CD4-positive, alpha-beta T cell (primary cell): ENCODE data around the gene CDH4. TPM values are rescaled to one million over a fixed set of nuclear protein-coding genes. Genes with fewer than 3 reads are reported as not detected.

Experiments
- ATAC-seq: fragments of 200-7000 bp; cut with Tn5 transposase; one replicate; pipeline ENCODE4 v1.10.0; 2022; ENCODE audit warnings: mild to moderate bottlenecking; ENCODE audit not compliant: poor library complexity
- CTCF ChIA-PET: fragments of 350-600 bp; sonication (Branson Sonifier 250); formaldehyde crosslinking; loops from one replicate; lab custom pipeline; 2021; ENCODE audit warnings: antibody characterized with exemption, inconsistent platforms; lab: Charles Lee
- POLR2A ChIA-PET: fragments of 350-600 bp; sonication (Branson Sonifier 250); formaldehyde crosslinking; loops from one replicate; lab custom pipeline; 2021; ENCODE audit warnings: antibody characterized with exemption, inconsistent platforms; lab: Charles Lee
- DNase-seq, 14 experiments: peaks; one replicate each; pipeline ENCODE4 v3.0.0-alpha.2; 2013 to 2020; ENCODE audit warnings: mixed read lengths in 2 of 14
- H3K27ac ChIP-seq, 2 donors: one replicate each; pipeline versions ENCODE4 v1.5.1 to v1.7.0; 2013; ENCODE audit warnings: low read length in 2 of 2, low read depth in 1 of 2, mild to moderate bottlenecking in 1 of 2
- H3K27me3 ChIP-seq, 2 experiments: 1 replicate in 1 of 2; 2 replicates in 1 of 2; pipeline versions ENCODE4 v1.6.1 to v1.7.0; 2013; ENCODE audit warnings: low read length in 2 of 2, control low read depth in 1 of 2, mild to moderate bottlenecking in 1 of 2, moderate library complexity in 1 of 2; ENCODE audit not compliant: insufficient read depth in 2 of 2, control insufficient read depth in 1 of 2
- H3K36me3 ChIP-seq: one replicate; pipeline ENCODE4 v1.6.1; 2013; ENCODE audit warnings: low read length, control low read depth; ENCODE audit not compliant: insufficient read depth
- H3K4me1 ChIP-seq: one replicate; pipeline ENCODE4 v1.6.1; 2013; ENCODE audit warnings: low read length, control low read depth; ENCODE audit not compliant: insufficient read depth
- H3K4me3 ChIP-seq: one replicate; pipeline ENCODE4 v1.5.1; 2013; ENCODE audit warnings: mild to moderate bottlenecking, low read length, moderate library complexity
- H3K9me3 ChIP-seq, 2 experiments: 1 replicate in 1 of 2; 2 replicates in 1 of 2; pipeline versions ENCODE4 v1.6.1 to v1.7.0; 2013; ENCODE audit warnings: low read length in 2 of 2, mild to moderate bottlenecking in 2 of 2, control low read depth in 1 of 2, moderate library complexity in 1 of 2; ENCODE audit not compliant: control insufficient read depth in 1 of 2, insufficient read depth in 1 of 2
- H3K27ac Mint-ChIP-seq: one replicate; pipeline ENCODE4 v1.8.0; 2020; ENCODE audit warnings: mixed read lengths
- H3K27me3 Mint-ChIP-seq: one replicate; pipeline ENCODE4 v1.8.0; 2021; ENCODE audit warnings: mixed read lengths
- H3K36me3 Mint-ChIP-seq: one replicate; pipeline ENCODE4 v1.8.0; 2021; ENCODE audit warnings: low read depth, mixed read lengths
- H3K4me1 Mint-ChIP-seq: one replicate; pipeline ENCODE4 v1.8.0; 2021; ENCODE audit warnings: low read depth, mixed read lengths
- H3K4me3 Mint-ChIP-seq: one replicate; pipeline ENCODE4 v1.8.0; 2020; ENCODE audit warnings: mild to moderate bottlenecking, mixed read lengths
- H3K9me3 Mint-ChIP-seq: one replicate; pipeline ENCODE4 v1.8.0; 2020; ENCODE audit warnings: mixed read lengths
- intact Hi-C, 2 experiments: fragments of 100-400 bp; cut with DNase I in 1 of 2; cut with micrococcal nuclease in 1 of 2; formaldehyde crosslinking; loops; one replicate each; pipeline versions ENCODE4 v1.15.1 to v1.9.0; 2023 to 2025; cut with DNase I, micrococcal nuclease
- total RNA-seq, 174 experiments: library from RNA in 2 of 174; stranded (reverse) in 2 of 174; gene quantifications; one replicate each; pipeline ENCODE4 v1.2.3 and lab custom pipeline; 2021 to 2026
- TF ChIP-seq, protein P1 (sequence below): fragments of 200-600 bp; IDR thresholded peaks from one replicate; pipeline ENCODE4 v1.8.0; 2022; ENCODE audit warnings: antibody characterized with exemption, mild to moderate bottlenecking

The CDH4 gene
- total RNA-seq, 2 experiments from 2014 or later, result 0.11 TPM

DNA sequence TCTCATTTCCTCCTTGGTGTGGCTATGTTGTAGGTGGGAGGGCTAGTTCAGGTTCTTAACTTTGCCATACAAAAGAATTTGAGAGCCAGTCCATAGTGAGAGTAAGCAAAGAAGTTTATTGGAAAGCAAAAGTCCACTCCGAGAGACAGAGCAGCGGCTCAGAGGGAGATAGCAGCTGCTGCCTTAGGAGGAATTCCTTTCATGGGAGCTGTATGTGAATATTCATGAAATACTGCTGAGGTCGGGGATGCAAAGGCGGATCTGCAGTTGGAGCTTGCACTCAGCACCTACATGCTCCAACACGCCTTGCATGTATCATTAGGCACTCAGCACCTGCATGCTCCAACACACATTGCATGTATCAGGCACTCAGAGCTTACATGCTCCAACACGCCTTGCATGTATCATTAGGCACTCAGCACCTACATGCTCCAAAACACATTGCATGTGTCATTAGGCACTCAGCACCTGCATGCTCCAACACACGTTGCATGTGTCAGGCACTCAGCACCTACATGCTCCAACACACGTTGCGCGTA, 54.9 kb downstream of the CDH4 start:
- H3K36me3 ChIP-seq, result no peaks in the 10 kb centered on the region
- Mint-ChIP-seq H3K27me3 (no peaks in the 10 kb centered on the region), H3K9me3 (peaks cover 2% of the 10 kb centered on the region), H3K27ac (no peak overlapping the region), H3K4me1 (no peaks in the 10 kb centered on the region), H3K4me3 (no peak overlapping the region), H3K36me3 (no peaks in the 10 kb centered on the region)
- H3K9me3 ChIP-seq, result peaks cover 0 to 19% of the 10 kb centered on the region in 2 experiments
- intact Hi-C loops, result no loop called here
- no peak for ATAC-seq
- H3K4me1 ChIP-seq, result no peaks in the 10 kb centered on the region
- ChIA-PET POLR2A (no interaction called here), CTCF (no interaction called here)
- no peak for DNase-seq
- H3K27ac ChIP-seq, result no peak overlapping the region
- H3K27me3 ChIP-seq, result no peaks in the 10 kb centered on the region
- no peak overlapping the region for H3K4me3 ChIP-seq
- TF ChIP-seq, protein P1, sequence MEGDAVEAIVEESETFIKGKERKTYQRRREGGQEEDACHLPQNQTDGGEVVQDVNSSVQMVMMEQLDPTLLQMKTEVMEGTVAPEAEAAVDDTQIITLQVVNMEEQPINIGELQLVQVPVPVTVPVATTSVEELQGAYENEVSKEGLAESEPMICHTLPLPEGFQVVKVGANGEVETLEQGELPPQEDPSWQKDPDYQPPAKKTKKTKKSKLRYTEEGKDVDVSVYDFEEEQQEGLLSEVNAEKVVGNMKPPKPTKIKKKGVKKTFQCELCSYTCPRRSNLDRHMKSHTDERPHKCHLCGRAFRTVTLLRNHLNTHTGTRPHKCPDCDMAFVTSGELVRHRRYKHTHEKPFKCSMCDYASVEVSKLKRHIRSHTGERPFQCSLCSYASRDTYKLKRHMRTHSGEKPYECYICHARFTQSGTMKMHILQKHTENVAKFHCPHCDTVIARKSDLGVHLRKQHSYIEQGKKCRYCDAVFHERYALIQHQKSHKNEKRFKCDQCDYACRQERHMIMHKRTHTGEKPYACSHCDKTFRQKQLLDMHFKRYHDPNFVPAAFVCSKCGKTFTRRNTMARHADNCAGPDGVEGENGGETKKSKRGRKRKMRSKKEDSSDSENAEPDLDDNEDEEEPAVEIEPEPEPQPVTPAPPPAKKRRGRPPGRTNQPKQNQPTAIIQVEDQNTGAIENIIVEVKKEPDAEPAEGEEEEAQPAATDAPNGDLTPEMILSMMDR, result no peak

DNA sequence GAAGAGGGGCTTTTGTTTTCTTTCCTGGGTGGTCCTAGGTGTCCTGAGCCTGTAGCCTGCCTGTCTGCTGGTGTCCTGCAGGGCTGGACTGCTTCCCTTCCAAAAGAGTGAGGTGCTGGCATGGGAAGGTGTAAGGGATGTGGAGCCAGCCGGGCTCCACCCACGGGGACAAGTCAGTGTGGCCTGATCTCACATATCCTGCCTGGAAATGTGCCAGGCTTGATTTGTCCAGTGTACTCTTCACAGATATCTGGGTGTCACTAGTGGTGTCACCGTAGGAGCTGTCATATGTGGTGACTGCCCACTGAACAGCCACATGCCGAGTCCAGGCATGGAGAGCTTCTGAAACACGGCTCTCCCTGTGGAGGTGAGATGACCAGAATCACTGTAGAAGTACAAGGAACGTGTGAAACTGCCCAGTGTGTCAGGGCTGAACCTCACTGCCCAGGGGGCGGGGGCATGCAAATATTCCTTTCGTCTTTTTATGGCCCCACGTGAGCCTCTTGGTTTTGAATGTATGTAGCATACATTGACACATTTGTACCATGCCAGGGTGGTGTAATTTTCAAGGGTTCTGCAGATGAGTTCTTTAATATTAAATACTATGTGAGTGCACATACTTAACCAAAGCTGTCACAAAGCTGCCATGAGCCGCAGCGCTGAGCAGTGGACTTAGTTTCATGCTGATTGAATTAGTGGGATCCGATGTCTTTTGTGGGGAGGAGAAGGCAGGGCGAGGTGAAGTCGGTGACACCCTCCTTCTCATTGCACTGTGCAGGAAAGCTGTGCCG, 55.8 kb downstream of the CDH4 start:
- no peaks in the 10 kb centered on the region for H3K27me3 ChIP-seq
- ChIA-PET CTCF (no interaction called here), POLR2A (no interaction called here)
- Mint-ChIP-seq H3K4me1 (no peaks in the 10 kb centered on the region), H3K4me3 (no peak overlapping the region), H3K36me3 (no peaks in the 10 kb centered on the region), H3K9me3 (peaks cover 2% of the 10 kb centered on the region), H3K27me3 (no peaks in the 10 kb centered on the region), H3K27ac (no peak overlapping the region)
- H3K4me3 ChIP-seq, result no peak overlapping the region
- H3K27ac ChIP-seq, result no peak overlapping the region
- H3K36me3 ChIP-seq, result no peaks in the 10 kb centered on the region
- TF ChIP-seq, protein P1, result no peak
- peaks cover 0 to 26% of the 10 kb centered on the region in 2 experiments for H3K9me3 ChIP-seq
- no peaks in the 10 kb centered on the region for H3K4me1 ChIP-seq
- no peak for DNase-seq
- intact Hi-C loops, result no loop called here
- ATAC-seq, result no peak

DNA sequence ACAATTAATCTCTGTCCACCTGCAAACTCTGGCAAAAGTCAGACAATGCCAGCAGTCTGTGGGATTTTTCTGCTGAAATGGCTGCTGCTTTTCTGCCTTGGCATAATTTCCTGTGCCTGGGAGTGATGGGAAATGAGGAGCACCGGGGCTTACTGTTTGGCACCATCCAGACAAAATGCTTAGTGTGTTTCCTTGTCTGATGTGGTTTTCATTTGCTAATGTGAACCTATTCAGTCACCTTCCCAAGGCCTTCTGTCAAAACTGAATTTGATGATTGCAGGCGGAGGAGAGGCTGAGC, 56.4 kb downstream of the CDH4 start:
- no peaks in the 10 kb centered on the region for H3K27me3 Mint-ChIP-seq
- CTCF ChIA-PET, result no interaction called here
- H3K4me3 ChIP-seq, result no peak overlapping the region
- H3K27me3 ChIP-seq, result no peaks in the 10 kb centered on the region
- peaks cover 2% of the 10 kb centered on the region for H3K9me3 Mint-ChIP-seq
- H3K27ac ChIP-seq, result no peak overlapping the region
- POLR2A ChIA-PET, result no interaction called here
- H3K4me3 Mint-ChIP-seq, result no peak overlapping the region
- no peaks in the 10 kb centered on the region for H3K4me1 Mint-ChIP-seq
- intact Hi-C loops, result no loop called here
- no peaks in the 10 kb centered on the region for H3K4me1 ChIP-seq
- peaks cover 0 to 30% of the 10 kb centered on the region in 2 experiments for H3K9me3 ChIP-seq
- H3K27ac Mint-ChIP-seq, result no peak overlapping the region
- no peaks in the 10 kb centered on the region for H3K36me3 ChIP-seq
- DNase-seq, result no peak
- TF ChIP-seq, protein P1, result no peak
- no peak for ATAC-seq
- H3K36me3 Mint-ChIP-seq, result no peaks in the 10 kb centered on the region
